LHCN-M2 (cell line): ENCODE data around the gene HOXB3. TPM values are rescaled to one million over a fixed set of nuclear protein-coding genes. Genes with fewer than 3 reads are reported as not detected.

Experiments used
- DNase-seq: peaks from one replicate; pipeline ENCODE4 v3.0.0-alpha.2; 2012; ENCODE audit warnings: low read depth
- total RNA-seq: library from RNA; depleted of rRNA; stranded (reverse); fragments of >200 nt; gene quantifications from 2 replicates; pipeline ENCODE4 v1.2.3, GENCODE V29; 2014

The HOXB3 gene
- total RNA-seq, 1 experiment from 2014 or later, result 9.0 TPM

- no peak for DNase-seq
Measured at GRCh38 chr17:48558831-48559121, 31.3 kb downstream of the HOXB3 start.

DNA sequence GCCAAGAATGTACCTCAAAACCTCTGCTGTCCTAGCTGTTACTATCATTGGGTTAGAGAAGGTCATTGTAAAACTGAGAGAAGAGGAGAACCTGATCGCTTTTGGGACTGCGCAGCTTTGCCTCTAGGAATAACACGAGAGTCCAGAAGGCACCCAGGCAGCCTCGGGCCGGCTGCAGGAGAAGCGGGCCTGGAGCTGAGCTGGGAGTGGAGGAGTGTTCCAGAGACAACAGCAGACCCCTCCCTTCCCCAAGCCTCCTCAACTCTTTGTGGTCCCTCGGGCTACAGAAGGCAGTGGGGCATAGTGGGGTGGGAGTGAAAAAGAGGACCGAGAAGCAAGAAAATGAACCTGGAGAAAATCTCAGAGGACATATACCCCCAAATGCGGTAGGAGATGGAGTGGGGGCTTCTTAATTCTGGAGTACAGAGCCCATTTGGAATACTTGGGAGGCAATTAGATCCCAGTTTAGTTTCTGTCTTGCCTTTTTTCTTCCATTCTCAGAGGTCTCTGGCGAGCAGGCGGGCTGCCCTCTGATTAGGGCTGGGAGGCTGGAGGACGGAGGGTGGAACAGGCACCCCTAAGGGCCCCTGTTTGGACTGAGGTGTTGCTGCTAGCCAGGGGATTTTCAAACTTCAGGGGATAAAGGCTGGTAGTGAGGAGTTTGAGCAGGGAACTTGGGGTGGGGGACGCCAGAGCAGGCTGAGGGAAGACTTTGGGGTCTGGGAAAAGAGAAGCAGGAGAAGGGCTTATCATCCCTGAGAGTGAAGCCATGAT lies 31.8 kb downstream of the HOXB3 start:
- DNase-seq, result no peak

GRCh38 chr17:48556576-48557401 lies 33.3 kb downstream of the HOXB3 start:
- DNase-seq, result no peak

- no peak for DNase-seq
Measured at GRCh38 chr17:48556229-48556575, 33.8 kb downstream of the HOXB3 start.

DNA sequence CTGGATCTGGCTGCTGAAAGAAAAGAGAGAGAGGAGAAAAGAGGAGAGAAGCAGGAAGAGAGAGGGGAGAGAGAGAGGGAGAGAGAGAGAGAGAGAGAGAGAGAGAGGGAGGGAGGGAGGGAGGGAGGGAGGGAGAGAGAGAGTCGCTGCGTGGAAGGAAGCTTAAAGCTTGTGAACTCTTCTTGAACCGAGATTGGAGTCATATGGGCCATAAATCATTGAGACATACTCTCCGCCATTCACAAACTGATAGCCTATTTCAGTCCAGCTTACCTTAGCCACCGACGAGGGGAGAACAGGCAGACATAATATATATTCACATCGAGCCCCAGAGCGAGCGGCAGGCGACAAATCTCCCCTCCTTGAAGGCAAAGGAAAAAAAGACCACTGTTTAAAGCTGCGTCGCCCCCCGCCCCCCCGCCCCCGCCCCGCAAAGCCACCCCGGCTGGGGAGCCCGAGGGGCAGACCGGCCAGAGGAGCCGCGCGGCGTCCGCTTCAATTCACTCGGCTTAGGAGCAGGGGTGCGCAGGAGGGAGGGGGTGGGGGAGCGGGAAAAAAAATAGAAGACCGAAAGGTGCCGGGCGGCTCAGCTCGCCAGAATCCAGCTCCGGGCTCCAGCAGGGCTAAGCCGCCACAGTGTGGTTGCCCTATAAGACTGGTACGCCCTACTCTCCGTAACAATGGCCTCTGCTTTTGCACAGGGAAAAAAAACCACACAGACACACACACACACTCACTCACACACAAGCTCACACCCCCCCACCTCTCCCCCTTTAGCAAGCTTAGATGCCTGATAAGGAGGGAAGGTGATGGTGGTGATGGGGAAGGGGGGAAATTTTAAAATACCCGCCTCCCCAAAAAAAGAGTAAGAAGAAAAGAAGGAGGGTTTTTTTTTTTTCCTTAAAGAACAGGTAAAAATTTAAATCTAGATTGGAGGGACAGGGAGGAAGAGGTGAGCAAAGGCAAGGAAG lies 34.5 kb downstream of the HOXB3 start:
- DNase-seq, result peak; percentile 70

DNA sequence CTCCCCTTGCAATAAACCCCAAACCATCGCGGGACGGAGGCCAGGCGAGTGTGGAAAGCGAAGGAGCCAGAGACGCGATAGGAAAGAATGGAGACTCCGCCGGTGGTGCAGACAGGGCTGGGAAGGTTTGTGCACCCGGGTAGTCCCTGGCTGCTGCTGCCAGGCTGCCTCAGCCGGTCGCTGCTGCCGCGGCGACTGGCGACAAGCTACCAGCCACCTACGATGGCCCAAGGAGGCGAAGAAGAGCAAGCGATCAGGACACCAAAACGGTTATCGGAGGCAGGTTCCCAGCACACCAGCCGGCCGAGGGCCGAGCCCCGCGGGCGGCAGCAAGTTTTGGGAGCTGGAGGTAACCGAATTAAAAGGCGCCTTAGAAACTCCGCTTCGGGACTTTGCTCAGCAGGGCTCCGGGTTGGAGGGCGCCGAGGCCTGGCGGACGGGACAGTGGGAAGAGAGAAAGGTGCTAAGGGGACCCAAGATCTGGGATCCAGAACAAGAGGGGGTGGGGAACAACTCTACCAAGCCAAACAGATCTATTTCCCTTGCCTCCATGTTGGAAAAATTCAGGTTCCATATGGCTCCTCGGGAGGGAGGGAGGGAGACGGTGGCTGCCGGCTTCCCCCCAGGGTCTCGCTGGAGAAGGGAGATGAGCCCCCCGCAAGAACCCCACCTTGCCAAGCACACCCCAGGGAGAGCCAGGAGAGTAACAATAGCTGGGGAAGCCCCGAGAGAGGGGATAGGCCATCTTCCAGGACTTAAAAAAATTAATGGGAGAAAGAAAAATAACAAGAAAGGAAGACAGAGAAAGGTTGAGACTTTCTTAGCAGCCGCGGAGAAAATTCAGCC lies 35.4 kb downstream of the HOXB3 start:
- DNase-seq, result no peak

- no peak for DNase-seq
Measured at GRCh38 chr17:48553826-48554225, 36.2 kb downstream of the HOXB3 start.

DNA sequence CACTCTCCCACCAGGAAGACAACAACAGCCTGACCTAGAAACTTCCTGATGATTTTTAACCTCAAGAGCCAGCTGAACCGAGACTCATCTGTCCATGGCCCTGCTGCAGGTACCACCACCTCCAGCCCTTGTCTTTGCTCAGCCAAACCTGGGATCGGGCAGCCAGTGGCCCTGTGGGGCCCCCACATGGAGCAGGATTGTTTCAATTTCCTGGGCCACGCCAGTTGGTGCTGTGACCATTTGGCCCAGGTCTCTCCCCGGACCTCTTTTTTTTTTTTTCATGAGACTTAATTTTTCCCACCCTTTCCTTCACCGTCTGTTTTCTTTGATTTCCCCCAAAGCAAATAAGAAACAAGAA lies 36.9 kb downstream of the HOXB3 start:
- DNase-seq, result no peak

GRCh38 chr17:48552466-48553189 lies 37.4 kb downstream of the HOXB3 start:
- no peak for DNase-seq

GRCh38 chr17:48551596-48552465 lies 38.2 kb downstream of the HOXB3 start:
- no peak for DNase-seq

DNA sequence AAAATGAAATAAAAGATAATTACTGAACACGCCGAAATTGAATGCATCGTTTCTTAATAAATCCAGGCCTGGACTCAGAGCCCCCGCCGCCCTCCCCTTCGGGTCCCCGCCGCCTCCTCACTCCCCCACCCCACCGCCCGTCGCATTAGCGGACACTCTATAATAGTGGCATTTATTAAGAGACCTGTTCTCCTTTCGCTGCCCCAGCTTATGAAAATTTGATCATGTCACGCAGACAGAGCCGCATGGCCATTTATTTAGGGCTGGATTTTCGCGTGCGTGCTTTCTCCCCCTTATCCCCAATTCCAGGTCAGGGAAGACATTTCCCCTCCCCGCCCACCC lies 38.9 kb downstream of the HOXB3 start:
- no peak for DNase-seq

DNA sequence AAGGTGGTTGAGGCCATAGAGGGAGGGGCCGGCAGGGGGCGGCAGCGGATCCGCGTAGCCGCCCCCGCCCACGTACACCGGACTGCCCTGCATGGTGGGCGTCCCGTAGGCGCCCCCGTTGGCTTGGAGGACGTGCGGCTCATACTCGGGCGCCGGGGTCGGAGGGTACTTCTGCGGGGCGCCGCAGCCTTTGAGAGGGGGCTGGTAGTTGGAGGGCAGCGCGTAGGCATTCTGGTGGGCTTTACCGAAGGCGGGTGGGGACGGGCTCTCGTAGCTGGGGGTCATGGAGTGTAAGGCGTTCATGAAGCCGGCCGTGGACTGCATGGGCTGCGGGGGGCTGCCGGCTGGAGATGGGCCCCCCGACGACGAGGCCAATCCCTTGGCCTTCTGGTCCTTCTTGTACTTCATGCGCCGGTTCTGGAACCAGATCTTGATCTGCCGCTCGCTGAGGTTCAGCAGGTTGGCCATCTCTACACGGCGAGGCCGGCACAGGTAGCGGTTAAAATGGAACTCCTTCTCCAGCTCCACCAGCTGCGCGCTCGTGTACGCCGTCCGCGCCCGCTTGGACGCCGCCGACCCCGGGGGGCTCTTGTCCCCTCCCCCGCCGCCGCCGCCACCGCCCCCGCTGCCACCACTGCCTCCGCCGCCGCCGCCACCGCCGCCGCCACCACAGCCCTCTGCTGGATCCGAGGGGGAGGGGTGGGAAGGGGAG lies 39.4 kb downstream of the HOXB3 start:
- DNase-seq, result no peak

DNA sequence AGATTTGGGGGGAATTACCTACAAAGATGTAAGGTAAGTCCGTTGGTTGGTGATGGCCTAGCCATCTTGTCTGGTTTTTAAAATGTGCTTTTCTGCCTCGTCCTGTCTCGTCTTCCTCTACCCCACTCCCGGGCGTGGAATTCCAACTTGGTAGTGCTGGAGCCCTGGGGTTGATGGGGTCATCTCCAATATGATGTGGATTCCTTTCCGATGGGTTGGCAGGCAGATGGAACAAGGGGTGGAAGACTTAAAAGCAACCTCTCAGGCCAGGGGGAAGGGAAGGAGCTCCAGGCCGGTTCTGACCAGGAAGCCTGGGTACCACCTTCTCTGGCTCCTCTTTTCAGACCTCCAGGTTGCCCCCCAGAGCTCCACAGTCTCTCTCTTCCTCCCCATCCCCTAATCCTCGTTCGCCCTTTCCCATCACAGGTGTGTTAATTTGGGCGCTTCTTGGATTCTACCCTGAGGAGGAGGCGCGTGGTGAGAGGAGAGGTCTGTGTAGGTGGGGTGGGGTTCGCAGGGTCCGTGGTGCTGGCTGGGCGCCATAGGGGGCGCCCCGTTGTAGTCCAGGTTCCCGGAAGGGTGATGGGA lies 40.0 kb downstream of the HOXB3 start:
- peak; percentile 42 for DNase-seq

- DNase-seq, result no peak
Measured at GRCh38 chr17:48549281-48549630, 40.8 kb downstream of the HOXB3 start.

DNA sequence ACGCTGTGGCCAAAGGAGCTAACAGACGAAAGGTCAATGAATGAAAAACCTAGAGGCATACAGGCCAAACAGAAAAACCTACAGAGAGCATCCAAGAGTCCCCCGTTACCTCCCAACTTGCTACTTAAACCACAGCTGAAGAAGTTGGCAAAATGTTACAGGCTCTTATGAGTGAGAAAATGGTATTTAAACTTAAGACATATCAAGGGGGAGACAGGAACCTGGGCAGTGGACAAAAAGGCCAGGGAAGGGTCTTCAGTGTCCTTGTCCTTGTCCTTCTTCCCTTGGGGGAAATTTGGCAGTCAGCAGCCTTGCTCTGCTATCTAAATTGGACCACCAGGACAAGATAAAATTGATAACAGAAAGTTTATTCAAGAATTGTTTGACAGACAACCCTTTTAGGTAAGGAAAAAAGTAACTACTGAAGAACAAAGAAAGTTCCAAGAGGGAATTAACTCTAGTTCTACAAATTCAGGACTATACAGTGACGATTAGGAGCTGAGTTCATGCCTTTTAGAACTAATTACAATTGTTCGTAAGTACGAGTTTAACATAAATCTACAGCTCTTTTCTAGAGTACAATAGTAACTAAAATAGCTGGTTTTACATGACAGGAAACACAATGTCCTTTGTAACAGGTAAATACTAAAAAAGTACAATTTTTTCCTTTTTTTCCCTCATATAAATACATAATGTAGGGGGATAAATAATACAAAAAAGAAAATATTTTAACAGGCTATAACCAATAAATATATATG lies 41.3 kb downstream of the HOXB3 start:
- DNase-seq, result no peak

DNA sequence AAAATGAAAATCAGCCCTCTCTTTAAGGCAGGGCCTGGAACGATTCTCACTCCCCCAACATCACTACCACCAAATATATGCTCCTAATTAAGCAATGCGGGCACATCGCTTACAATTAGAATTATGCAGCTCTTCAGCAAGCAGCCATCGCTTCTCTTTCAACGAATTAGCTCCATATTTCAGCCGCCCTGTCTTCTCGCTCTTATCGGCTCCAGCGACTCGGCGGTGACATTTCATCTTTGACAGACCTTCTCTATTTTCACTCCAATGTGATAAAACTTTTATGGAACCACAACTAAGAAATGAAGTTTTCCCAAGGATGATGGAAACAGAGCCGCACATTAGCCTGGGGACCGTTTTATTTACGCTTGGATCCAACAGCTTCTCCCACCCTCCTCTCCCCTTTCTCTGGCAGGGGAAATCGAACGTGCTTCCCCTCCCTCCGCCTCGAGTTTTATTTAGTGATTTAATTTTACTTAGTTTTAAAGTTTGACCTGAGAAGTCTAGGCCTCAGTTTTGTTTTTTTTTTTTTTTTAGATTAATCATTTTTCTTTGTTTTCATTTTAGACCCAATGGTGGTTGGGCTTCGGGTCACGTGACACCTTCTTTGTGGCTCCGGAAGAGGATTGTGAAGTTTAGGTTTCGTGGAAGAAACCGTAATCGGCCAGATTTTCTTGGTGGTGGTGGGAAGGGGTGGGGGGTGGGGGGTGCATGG lies 42.1 kb downstream of the HOXB3 start:
- DNase-seq, result no peak
